Measurements from ENCODE around the gene NKAIN2. TPM values are rescaled to one million over a fixed set of nuclear protein-coding genes. Genes with fewer than 3 reads are reported as not detected.

The NKAIN2 gene
- total RNA-seq, 3 donors from 2014 or later (not counting 1 experiment from before 2014, with no cell fraction given), result 0.45 TPM; not detected in 2

- H3K4me1 Mint-ChIP-seq, result no peaks in the 10 kb centered on the region
Observed at GRCh38 chr6:123855506-123855905, 51.8 kb downstream of the NKAIN2 start.

GRCh38 chr6:123859291-123859690 lies 55.6 kb downstream of the NKAIN2 start:
- 92% methylated on average over 1 of the region's 1 CpG for WGBS (ENCODE audit: insufficient coverage)

More at GRCh38 chr6:123855506-123855905, 51.8 kb downstream of the NKAIN2 start:
- Mint-ChIP-seq H3K36me3 (no peaks in the 10 kb centered on the region), H3K27ac (no peak overlapping the region), H3K4me3 (no peak overlapping the region), H3K27me3 (ENCODE audit: low read depth in 2 of 2) (no peaks in the 10 kb centered on the region), H3K9me3 (peaks cover 2 to 5% of the 10 kb centered on the region in 2 donors)
- Histone ChIP-seq H3K9me3 (ENCODE audit: control insufficient read depth, insufficient read depth, low read length) (no peaks in the 10 kb centered on the region), H3K4me3 (ENCODE audit: low read length) (no peak overlapping the region), H3K36me3 (ENCODE audit: control insufficient read depth, insufficient read depth, low read length) (no peaks in the 10 kb centered on the region), H3K4me1 (ENCODE audit: control insufficient read depth, insufficient read depth, low read length) (no peaks in the 10 kb centered on the region), H3K27me3 (ENCODE audit: control insufficient read depth, insufficient read depth, low read length) (no peaks in the 10 kb centered on the region), H3K27ac (ENCODE audit: low read length) (no peak overlapping the region)
- no peak for TF ChIP-seq CTCF (IDR thresholded peaks at IDR 0.05)
- intact Hi-C loops (cut with micrococcal nuclease), result no loop called here
- ATAC-seq (no peak), DNase-seq (no peak)
- 91% methylated on average over 2 of the region's 2 CpGs for whole genome bisulfite sequencing (ENCODE audit: insufficient coverage)

GRCh38 chr6:123869334-123869733 lies 65.7 kb downstream of the NKAIN2 start:
- no peaks in the 10 kb centered on the region for H3K36me3 Mint-ChIP-seq
- H3K9me3 Mint-ChIP-seq, result peaks cover 0 to 7% of the 10 kb centered on the region in 2 donors
- H3K27ac Mint-ChIP-seq, result no peak overlapping the region
- no peaks in the 10 kb centered on the region for H3K4me1 ChIP-seq (ENCODE audit: control insufficient read depth, insufficient read depth, low read length)
- H3K4me1 Mint-ChIP-seq, result no peaks in the 10 kb centered on the region
- no peak for ATAC-seq
- no peaks in the 10 kb centered on the region for H3K9me3 ChIP-seq (ENCODE audit: control insufficient read depth, insufficient read depth, low read length)
- no peaks in the 10 kb centered on the region for H3K27me3 Mint-ChIP-seq (ENCODE audit: low read depth in 2 of 2)
- no peak overlapping the region for H3K27ac ChIP-seq (ENCODE audit: low read length)
- 96% methylated on average over 2 of the region's 2 CpGs for whole genome bisulfite sequencing (ENCODE audit: insufficient coverage)
- DNase-seq, result no peak
- H3K27me3 ChIP-seq (ENCODE audit: control insufficient read depth, insufficient read depth, low read length), result no peaks in the 10 kb centered on the region
- intact Hi-C loops (cut with micrococcal nuclease), result no loop called here
- no peaks in the 10 kb centered on the region for H3K36me3 ChIP-seq (ENCODE audit: control insufficient read depth, insufficient read depth, low read length)
- H3K4me3 Mint-ChIP-seq, result no peak overlapping the region
- TF ChIP-seq CTCF (IDR thresholded peaks at IDR 0.05), result no peak
- no peak overlapping the region for H3K4me3 ChIP-seq (ENCODE audit: low read length)

More at GRCh38 chr6:123859291-123859690, 55.6 kb downstream of the NKAIN2 start:
- H3K27me3 ChIP-seq (ENCODE audit: control insufficient read depth, insufficient read depth, low read length), result no peaks in the 10 kb centered on the region
- DNase-seq (no peak), ATAC-seq (no peak)
- Mint-ChIP-seq H3K27me3 (ENCODE audit: low read depth in 2 of 2) (no peaks in the 10 kb centered on the region), H3K9me3 (peaks cover 9 to 11% of the 10 kb centered on the region in 2 donors), H3K4me3 (no peak overlapping the region), H3K27ac (no peak overlapping the region), H3K36me3 (peaks cover 7% of the 10 kb centered on the region), H3K4me1 (no peaks in the 10 kb centered on the region)
- intact Hi-C loops (cut with micrococcal nuclease), result no loop called here
- H3K4me3 ChIP-seq (ENCODE audit: low read length), result no peak overlapping the region
- no peak overlapping the region for H3K27ac ChIP-seq (ENCODE audit: low read length)
- H3K4me1 ChIP-seq (ENCODE audit: control insufficient read depth, insufficient read depth, low read length), result no peaks in the 10 kb centered on the region
- H3K9me3 ChIP-seq (ENCODE audit: control insufficient read depth, insufficient read depth, low read length), result no peaks in the 10 kb centered on the region
- TF ChIP-seq CTCF (IDR thresholded peaks at IDR 0.05), result no peak
- H3K36me3 ChIP-seq (ENCODE audit: control insufficient read depth, insufficient read depth, low read length), result no peaks in the 10 kb centered on the region

GRCh38 chr6:123873974-123874373 lies 70.3 kb downstream of the NKAIN2 start:
- H3K4me3 ChIP-seq (ENCODE audit: low read length), result no peak overlapping the region
- H3K27ac ChIP-seq (ENCODE audit: low read length), result no peak overlapping the region
- Mint-ChIP-seq H3K4me3 (no peak overlapping the region), H3K36me3 (no peaks in the 10 kb centered on the region), H3K4me1 (no peaks in the 10 kb centered on the region), H3K27me3 (ENCODE audit: low read depth in 2 of 2) (no peaks in the 10 kb centered on the region), H3K9me3 (peaks cover 5 to 9% of the 10 kb centered on the region in 2 donors), H3K27ac (no peak overlapping the region)
- no peak for TF ChIP-seq CTCF (IDR thresholded peaks at IDR 0.05)
- no peak for ATAC-seq
- no peaks in the 10 kb centered on the region for H3K36me3 ChIP-seq (ENCODE audit: control insufficient read depth, insufficient read depth, low read length)
- no peak for DNase-seq
- WGBS (ENCODE audit: insufficient coverage), result 55% methylated on average over 1 of the region's 1 CpG
- H3K27me3 ChIP-seq (ENCODE audit: control insufficient read depth, insufficient read depth, low read length), result no peaks in the 10 kb centered on the region
- H3K9me3 ChIP-seq (ENCODE audit: control insufficient read depth, insufficient read depth, low read length), result no peaks in the 10 kb centered on the region
- H3K4me1 ChIP-seq (ENCODE audit: control insufficient read depth, insufficient read depth, low read length), result no peaks in the 10 kb centered on the region
- intact Hi-C loops (cut with micrococcal nuclease), result no loop called here
